Fibroblast of lung (primary cell): ENCODE results near the gene TPD52L1. TPM values are rescaled to one million over a fixed set of nuclear protein-coding genes. Genes with fewer than 3 reads are reported as not detected.
A peak's percentile ranks its signal among the peaks of the same experiment; 100 is the strongest.

Source experiments
- DNase-seq, 2 donors: peaks; one replicate each; pipeline versions ENCODE4 v3.0.0 to v3.0.0-alpha.2; 2010; ENCODE audit warnings: low read depth in 2 of 2
- H2AFZ ChIP-seq: 2 replicates; pipeline ENCODE4 v1.5.1; 2012; ENCODE audit warnings: low read length, control low read depth, inconsistent platforms
- H3K27ac ChIP-seq: 2 replicates; pipeline ENCODE4 v1.5.1; 2011; ENCODE audit warnings: low read length, control low read depth; ENCODE audit not compliant: insufficient read depth
- H3K27me3 ChIP-seq: 2 replicates; pipeline ENCODE4 v1.5.1; 2011; ENCODE audit warnings: mild to moderate bottlenecking, low read length; ENCODE audit not compliant: control insufficient read depth, insufficient read depth
- H3K36me3 ChIP-seq: 2 replicates; pipeline ENCODE4 v1.5.1; 2011; ENCODE audit warnings: low read length; ENCODE audit not compliant: control insufficient read depth, insufficient read depth
- H3K4me1 ChIP-seq: 2 replicates; pipeline ENCODE4 v1.5.1; 2011; ENCODE audit warnings: low read length; ENCODE audit not compliant: control insufficient read depth, insufficient read depth; ENCODE audit errors: extremely low read depth
- H3K4me2 ChIP-seq: 2 replicates; pipeline ENCODE4 v1.5.1; 2011; ENCODE audit warnings: low read length, control low read depth; ENCODE audit not compliant: insufficient read depth; ENCODE audit errors: extremely low read depth
- H3K4me3 ChIP-seq, 4 experiments: fragments of 200-600 bp in 1 of 4; sonication (generic) in 1 of 4; replicated peaks in 1 of 4; 2 replicates each; pipeline ENCODE4 v1.5.1; 2011 to 2016; ENCODE audit warnings: low read length in 4 of 4, low read depth in 3 of 4, mild to moderate bottlenecking in 3 of 4, control low read depth in 2 of 4, inconsistent platforms in 1 of 4, mixed read lengths in 1 of 4; ENCODE audit not compliant: insufficient read depth in 1 of 4; ENCODE audit errors: control extremely low read depth in 1 of 4
- H3K79me2 ChIP-seq: 2 replicates; pipeline ENCODE4 v1.5.1; 2012; ENCODE audit warnings: mild to moderate bottlenecking, low read length, inconsistent platforms; ENCODE audit not compliant: control insufficient read depth, insufficient read depth
- H3K9ac ChIP-seq: 2 replicates; pipeline ENCODE4 v1.5.1; 2011; ENCODE audit warnings: mild to moderate bottlenecking, low read length, control low read depth; ENCODE audit not compliant: insufficient read depth
- H3K9me3 ChIP-seq: 2 replicates; pipeline ENCODE4 v1.5.1; 2012; ENCODE audit warnings: low read depth, low read length; ENCODE audit not compliant: control insufficient read depth, insufficient read depth
- H4K20me1 ChIP-seq: 2 replicates; pipeline ENCODE4 v1.5.1; 2011; ENCODE audit warnings: low read length; ENCODE audit not compliant: control insufficient read depth, insufficient read depth; ENCODE audit errors: extremely low read depth
- EZH2 ChIP-seq: IDR thresholded peaks from 2 replicates; pipeline ENCODE4 v1.5.1; 2012; ENCODE audit warnings: low read length, control low read depth, mild to moderate bottlenecking; ENCODE audit errors: missing control alignments
- polyA plus RNA-seq, 2 donors: library from polyadenylated mRNA; depleted of rRNA in 1 of 2; stranded (reverse) in 1 of 2; unstranded in 1 of 2; fragments of >200 nt; gene quantifications; 2 replicates each; pipeline ENCODE4 v1.2.1, GENCODE V29; 2011 to 2012; ENCODE audit warnings: missing spikeins in 1 of 2
- total RNA-seq: library from RNA; depleted of rRNA; stranded (reverse); fragments of >200 nt; gene quantifications from 2 replicates; pipeline ENCODE4 v1.2.1, GENCODE V29; 2014
- TF ChIP-seq, protein P1 (sequence below), 2 donors: IDR thresholded peaks in 1 of 2; conservative IDR thresholded peaks in 1 of 2; 1 replicate in 1 of 2; 2 replicates in 1 of 2; pipeline ENCODE4 v1.5.1; 2011 to 2012; ENCODE audit warnings: low read length in 2 of 2, control low read depth in 1 of 2, inconsistent platforms in 1 of 2, low read depth in 1 of 2, mild to moderate bottlenecking in 1 of 2

Gene TPD52L1
- total and polyA plus RNA-seq, 2 donors (not counting 1 experiment from before 2014, with no cell fraction given), result 41.0 to 75.9 TPM

DNA sequence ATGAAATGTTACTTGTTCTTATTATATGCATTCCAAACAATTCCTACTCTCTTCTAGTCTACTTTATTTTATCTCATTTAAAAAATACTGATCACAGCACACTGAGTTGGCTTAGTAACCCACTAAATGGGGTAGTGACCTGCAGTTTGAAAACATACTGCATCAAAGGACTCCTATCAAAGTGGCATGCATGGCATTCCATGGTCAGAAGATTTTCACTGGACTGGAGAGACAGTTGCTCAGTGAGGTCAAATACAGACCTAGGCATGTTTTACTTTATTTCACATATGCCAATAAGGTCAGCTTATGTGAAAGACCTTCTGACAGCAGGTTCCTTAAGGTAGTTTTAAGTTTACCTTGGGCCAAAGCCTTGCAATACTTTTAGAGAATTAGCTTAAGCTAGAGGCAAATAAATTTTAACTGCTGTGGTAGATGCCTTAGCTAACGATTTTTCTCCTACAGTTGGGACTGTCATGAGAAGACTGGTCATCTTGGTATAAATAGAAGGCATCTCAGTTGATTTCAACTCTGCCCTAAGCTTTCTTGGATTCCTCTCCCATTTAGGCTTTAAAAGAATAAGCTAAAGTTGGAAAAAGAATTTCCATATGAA is 35.1 kb downstream of the TPD52L1 start:
- peaks cover 3% of the 10 kb centered on the region for H3K4me1 ChIP-seq
- no peak overlapping the region for H2AFZ ChIP-seq
- H3K27me3 ChIP-seq, result no peaks in the 10 kb centered on the region
- no peaks in the 10 kb centered on the region for H3K36me3 ChIP-seq
- no peak overlapping the region for H3K4me3 ChIP-seq
- no peaks in the 10 kb centered on the region for H3K9me3 ChIP-seq
- no peak overlapping the region for H3K9ac ChIP-seq
- no peaks in the 10 kb centered on the region for H4K20me1 ChIP-seq
- TF ChIP-seq, protein P1, sequence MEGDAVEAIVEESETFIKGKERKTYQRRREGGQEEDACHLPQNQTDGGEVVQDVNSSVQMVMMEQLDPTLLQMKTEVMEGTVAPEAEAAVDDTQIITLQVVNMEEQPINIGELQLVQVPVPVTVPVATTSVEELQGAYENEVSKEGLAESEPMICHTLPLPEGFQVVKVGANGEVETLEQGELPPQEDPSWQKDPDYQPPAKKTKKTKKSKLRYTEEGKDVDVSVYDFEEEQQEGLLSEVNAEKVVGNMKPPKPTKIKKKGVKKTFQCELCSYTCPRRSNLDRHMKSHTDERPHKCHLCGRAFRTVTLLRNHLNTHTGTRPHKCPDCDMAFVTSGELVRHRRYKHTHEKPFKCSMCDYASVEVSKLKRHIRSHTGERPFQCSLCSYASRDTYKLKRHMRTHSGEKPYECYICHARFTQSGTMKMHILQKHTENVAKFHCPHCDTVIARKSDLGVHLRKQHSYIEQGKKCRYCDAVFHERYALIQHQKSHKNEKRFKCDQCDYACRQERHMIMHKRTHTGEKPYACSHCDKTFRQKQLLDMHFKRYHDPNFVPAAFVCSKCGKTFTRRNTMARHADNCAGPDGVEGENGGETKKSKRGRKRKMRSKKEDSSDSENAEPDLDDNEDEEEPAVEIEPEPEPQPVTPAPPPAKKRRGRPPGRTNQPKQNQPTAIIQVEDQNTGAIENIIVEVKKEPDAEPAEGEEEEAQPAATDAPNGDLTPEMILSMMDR (conservative IDR thresholded peaks at IDR 0.05 in 1 of 2, IDR thresholded peaks at IDR 0.05 in 1 of 2; ENCODE audit: low read depth in 1 of 2, low read length in 2 of 2), result no peak
- no peak overlapping the region for H3K4me2 ChIP-seq
- H3K27ac ChIP-seq, result no peak overlapping the region
- H3K79me2 ChIP-seq, result no peaks in the 10 kb centered on the region
- DNase-seq, result peak in 1 of 2 donors; percentile 35

DNA sequence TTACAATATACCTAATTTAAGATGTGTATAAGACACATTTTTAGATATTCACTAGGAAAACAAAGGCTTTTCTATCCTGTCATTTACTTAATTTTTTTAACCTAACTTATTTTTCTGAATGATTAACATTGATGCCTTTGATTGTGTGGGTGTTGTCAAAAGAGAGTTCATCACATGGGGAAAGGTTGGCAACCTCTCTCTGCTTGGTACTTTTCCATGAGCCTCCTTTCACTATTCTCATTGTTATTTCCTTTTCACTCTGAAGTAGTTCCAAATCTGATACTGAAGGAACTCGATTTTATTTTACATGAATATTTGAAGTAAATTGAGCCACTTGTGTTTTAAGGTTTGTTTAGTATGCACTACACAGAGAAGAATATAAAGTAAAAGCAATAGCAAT is 35.9 kb downstream of the TPD52L1 start:
- TF ChIP-seq EZH2, result no peak
- TF ChIP-seq, protein P1 (conservative IDR thresholded peaks at IDR 0.05 in 1 of 2, IDR thresholded peaks at IDR 0.05 in 1 of 2; ENCODE audit: low read depth in 1 of 2, low read length in 2 of 2), result no peak
- Histone ChIP-seq H3K27ac (no peak overlapping the region), H3K27me3 (no peaks in the 10 kb centered on the region), H3K4me3 (no peak overlapping the region), H3K4me1 (peaks cover 3% of the 10 kb centered on the region), H4K20me1 (no peaks in the 10 kb centered on the region), H3K9ac (no peak overlapping the region), H3K9me3 (no peaks in the 10 kb centered on the region), H3K36me3 (no peaks in the 10 kb centered on the region), H2AFZ (no peak overlapping the region), H3K4me2 (no peak overlapping the region), H3K79me2 (no peaks in the 10 kb centered on the region)
- DNase-seq, result no peak

DNA sequence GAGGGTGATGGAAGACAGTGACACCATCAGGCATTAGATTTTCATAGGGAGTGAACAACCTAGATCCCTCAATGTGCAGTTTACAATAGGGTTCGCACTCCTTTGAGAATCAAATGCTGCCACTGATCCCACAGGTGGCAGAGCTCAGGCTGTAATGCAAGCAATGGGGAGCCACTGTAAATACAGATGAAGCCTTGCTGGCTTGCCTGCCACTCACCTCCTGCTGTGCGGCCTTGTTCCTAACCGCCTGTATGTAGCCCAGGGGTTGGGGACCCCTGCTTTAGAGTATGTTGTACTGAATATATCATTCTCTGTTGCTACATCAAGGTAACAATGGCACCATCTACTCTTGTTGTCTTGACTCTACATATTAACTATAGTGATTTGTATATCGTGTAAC is 37.1 kb downstream of the TPD52L1 start:
- no peak overlapping the region for H3K4me3 ChIP-seq
- TF ChIP-seq EZH2, result no peak
- TF ChIP-seq, protein P1 (conservative IDR thresholded peaks at IDR 0.05 in 1 of 2, IDR thresholded peaks at IDR 0.05 in 1 of 2; ENCODE audit: low read depth in 1 of 2, low read length in 2 of 2), result no peak
- DNase-seq, result no peak
- H3K9me3 ChIP-seq, result no peaks in the 10 kb centered on the region
- H3K9ac ChIP-seq, result no peak overlapping the region
- H3K27ac ChIP-seq, result no peak overlapping the region
- no peaks in the 10 kb centered on the region for H4K20me1 ChIP-seq
- H3K4me1 ChIP-seq, result peaks cover 3% of the 10 kb centered on the region
- no peaks in the 10 kb centered on the region for H3K36me3 ChIP-seq
- H3K79me2 ChIP-seq, result no peaks in the 10 kb centered on the region
- no peak overlapping the region for H2AFZ ChIP-seq
- H3K27me3 ChIP-seq, result no peaks in the 10 kb centered on the region
- no peak overlapping the region for H3K4me2 ChIP-seq
